GM18499 (cell line): ENCODE results near the gene AP1S1.
"Not testable (repeated sequence)": the region's sequence is repeated elsewhere in the genome, so short reads cannot be mapped to it uniquely, and the experiment has no call there.

Source experiments
- ATAC-seq: cut with Tn5 transposase; IDR thresholded peaks from one replicate; pipeline ENCODE4 v1.9.1; 2021; ENCODE audit warnings: moderate number of reproducible peaks; ENCODE audit not compliant: insufficient read depth, unreplicated experiment

AP1S1 gene

DNA sequence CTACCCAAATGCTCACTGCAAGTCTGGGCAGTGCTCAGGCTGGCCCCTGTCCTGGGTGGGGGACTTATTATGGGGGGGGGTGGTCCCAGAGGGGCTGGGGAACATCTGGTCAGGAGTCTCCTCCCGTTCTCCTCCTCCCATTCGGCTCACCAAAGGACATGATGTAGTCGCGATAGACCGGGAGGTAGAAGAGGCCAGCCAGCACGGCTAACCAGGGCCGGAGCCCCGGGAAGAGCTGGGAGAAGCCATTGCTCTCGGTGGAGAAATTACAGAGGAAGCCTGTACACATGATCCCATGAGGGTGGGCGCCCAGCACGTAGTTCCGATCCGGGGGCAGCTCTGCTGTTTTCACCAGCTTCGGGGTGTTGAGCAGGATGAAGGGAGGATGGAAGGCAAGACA, 44.2 kb downstream of the AP1S1 start:
- no peak for ATAC-seq

DNA sequence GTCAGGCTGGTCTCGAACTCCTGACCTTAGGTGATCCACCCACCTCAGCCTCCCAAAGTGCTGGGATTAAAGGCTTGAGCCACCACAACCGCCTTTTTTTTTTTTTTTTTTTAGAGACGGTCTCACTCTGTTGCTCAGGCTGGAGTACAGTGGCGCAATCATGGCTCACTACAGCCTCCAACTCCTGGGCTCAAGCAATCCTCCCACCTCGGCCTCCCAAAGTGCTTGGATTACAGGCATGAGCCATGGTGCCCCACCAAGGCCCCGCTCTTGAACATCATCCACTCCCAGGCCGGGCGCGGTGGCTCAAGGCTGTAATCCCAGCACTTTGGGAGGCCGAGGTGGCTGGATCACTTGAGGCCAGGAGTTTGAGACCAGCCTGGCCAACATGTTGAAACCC, 45.2 kb downstream of the AP1S1 start:
- not testable (repeated sequence) for ATAC-seq

DNA sequence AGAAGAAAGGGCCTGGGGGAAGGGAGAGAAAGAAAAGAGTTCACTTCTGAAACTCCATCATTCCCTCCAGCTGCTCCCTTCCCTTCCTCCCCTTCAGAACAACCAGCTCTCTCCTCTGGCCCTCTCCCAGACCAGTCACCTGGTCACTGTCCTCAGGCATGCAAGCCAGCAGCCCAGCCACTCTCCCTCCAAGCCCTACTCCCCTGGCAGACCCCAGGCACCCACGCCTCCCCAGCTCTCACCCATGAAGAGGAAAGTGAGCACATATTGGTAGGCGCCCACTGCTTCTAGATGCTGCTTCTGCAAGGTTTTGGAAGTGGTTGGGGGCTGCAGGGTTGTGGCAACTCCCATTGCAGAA, 46.2 kb downstream of the AP1S1 start:
- no peak for ATAC-seq

- no peak for ATAC-seq
Measured at GRCh38 chr7:101200862-101201599, 46.8 kb downstream of the AP1S1 start, which contains the start of gene MOGAT3. Gene MOGAT3, minus strand, starts transcription at chr7:101201036. Its CDS starts 182 bp downstream, at chr7:101200854.

DNA sequence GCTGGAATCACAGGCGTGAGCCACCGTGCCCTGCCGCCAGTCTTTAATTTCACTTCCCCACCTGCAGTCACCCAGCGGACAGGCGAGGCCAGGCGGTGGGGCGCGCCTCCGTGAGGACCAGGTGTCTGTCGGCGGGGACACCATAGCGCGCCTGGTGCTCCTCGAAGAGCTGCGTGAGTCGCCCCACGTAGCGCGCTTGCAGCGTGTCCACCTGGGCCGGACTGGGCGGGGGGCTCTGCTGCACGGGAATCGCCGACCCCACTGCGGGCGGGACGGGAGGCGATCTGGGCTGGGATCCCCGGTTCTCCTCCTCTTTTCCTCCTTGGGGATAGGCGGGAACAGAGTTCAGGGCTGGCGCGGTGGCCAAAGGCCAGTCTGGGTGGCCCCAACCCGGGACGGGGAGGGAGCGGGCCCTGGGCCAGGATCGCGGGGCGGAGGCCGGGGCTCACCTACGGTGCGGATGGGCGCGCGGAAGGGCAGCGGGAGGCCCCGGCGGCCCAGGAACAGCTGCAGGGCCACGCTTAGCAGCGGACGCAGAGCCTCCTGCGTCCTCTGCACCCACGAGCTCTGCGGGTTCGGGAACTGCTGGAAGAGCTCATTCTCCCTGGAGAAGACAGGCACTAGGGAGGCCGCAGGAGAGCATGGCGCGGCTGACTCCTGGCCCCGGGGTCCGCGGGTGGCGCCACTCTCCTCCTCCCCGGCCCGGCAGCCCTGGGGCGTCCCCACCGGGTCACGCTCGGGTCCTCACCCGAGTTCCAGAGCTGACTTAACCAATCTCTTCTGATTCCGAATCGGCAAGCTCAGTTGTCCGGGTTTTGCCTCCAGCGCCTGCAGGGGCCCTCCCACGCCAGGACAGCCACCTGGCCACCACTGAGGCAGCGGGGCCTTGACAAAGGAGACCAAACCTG, 47.7 kb downstream of the AP1S1 start:
- no peak for ATAC-seq

- no peak for ATAC-seq
Measured at GRCh38 chr7:101202603-101202918, 48.3 kb downstream of the AP1S1 start.

DNA sequence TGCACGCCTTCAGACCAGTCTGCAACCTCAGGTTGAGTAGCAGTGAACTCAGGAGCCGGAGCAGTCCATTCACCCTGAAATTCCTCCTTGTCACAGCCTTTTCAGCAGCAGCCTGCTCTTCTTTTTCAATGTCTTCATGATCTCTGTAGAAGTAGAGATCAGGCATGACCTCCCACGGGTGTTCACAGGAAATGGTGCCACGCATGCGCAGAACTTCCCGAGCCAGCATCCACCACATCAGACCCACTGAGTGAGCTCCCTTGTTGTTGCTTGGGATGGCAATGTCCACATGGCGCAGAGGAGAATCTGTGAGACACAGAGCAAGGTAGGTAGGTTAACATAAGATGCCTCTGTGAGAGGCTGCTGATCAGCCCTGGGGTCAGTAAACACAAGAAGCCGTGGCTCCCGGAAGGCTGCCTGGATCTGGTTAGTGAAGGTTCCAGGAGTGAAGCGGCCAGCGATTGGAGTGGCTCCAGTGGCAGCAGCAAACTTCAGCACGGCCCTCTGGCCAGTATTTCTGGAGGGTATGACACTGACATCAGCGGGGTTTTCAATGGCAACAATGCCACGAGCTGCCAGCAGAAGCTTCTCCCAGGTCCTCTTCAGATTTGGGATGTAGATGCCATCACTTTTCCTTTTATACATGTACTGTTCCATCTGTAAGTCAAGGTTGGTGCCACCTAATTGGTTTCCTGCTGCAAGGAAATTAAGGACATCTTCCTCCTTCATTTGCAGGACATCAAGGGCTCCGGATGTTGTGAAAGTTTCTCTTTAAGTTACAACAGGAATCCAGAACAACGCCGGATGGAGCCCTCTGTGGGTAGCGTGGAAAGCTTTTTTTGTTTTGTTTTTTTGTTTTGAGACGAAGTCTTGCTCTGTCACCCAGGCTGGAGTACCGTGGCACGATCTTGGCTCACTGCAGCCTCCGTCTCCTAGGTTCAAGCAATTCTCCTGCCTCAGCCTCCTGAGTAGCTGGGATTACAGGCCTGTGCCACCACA, 49.8 kb downstream of the AP1S1 start:
- ATAC-seq, result not testable (repeated sequence)

GRCh38 chr7:101205901-101206664, 51.8 kb downstream of the AP1S1 start:
- ATAC-seq, result no peak

DNA sequence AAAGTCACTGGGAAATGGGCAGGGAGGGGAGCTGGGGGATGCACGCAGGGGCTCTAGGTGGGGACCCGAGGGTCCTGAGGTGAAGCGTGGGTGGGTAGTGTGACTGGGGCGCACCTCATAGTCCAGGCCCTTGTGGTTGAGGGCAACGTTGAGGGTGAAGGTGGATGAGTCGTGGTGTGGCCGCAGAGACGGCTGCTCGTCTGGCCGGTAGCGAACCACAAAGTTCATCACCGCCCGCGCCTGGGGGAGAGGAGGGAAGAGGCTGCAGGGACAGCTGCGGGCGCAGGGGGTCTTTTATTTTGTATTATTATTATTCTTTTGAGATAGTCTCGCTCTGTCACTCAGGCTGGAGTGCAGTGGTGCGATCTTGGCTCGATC, 52.4 kb downstream of the AP1S1 start:
- ATAC-seq, result no peak

GRCh38 chr7:101207459-101207858, 53.2 kb downstream of the AP1S1 start:
- no peak for ATAC-seq

GRCh38 chr7:101208794-101209193, 54.5 kb downstream of the AP1S1 start:
- ATAC-seq, result no peak

GRCh38 chr7:101210143-101210542, 55.9 kb downstream of the AP1S1 start:
- no peak for ATAC-seq
